ENCODE measurements around the gene RNU4-1.

GRCh38 chr12:120283318-120283717, 9.7 kb downstream of the RNU4-1 start:
- no peak for TF ChIP-seq CTCF (IDR thresholded peaks at IDR 0.05)
- no peak for TF ChIP-seq POLR2AphosphoS5 (IDR thresholded peaks at IDR 0.05; ENCODE audit: insufficient read depth in 1 of 2, low read depth in 1 of 2)
- TF ChIP-seq POLR2A (IDR thresholded peaks at IDR 0.05): no peak

Measured in vagina (tissue), 2 donors.